Measurements from ENCODE around the gene SPAG16. TPM values are rescaled to one million over a fixed set of nuclear protein-coding genes. Genes with fewer than 3 reads are reported as not detected.

The SPAG16 gene
- polyA plus RNA-seq, 2 of the 4 experiments (the other 2 are of a cell fraction), result 19.1 to 27.6 TPM

DNA sequence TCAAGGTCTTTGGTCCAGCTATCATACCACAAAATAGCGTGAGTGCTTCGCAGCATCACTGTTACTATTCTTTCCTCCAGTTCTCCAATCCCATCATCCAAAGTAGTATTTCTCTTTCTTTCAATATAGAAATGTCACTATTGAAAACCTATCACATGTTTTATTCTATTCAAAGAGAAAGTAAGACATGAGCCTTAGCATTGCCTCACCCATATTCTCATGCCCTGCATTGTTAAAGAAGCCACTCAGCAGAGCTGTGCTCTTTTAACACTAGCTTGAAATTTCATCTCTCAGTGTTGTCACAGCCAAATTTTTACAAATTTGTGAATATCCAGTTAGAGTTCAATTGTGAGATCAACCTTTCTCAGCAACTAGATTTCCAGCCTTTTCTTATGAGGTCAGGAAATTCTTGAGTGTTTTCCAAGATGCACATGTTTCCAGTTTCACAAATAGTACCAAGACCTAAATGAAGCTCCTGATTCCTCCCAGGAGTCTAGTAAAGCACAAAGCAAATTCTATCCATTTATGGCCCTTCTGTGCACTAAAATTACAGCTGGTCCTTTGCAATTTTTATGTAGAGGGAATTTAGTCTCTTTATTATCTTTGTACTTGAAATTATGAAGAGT, 343.7 kb downstream of the SPAG16 start (continued):
- no peak for TF ChIP-seq EP300 (IDR thresholded peaks at IDR 0.05)
- TF ChIP-seq CHD4 (IDR thresholded peaks at IDR 0.05; ENCODE audit: borderline replicate concordance), result no peak

DNA sequence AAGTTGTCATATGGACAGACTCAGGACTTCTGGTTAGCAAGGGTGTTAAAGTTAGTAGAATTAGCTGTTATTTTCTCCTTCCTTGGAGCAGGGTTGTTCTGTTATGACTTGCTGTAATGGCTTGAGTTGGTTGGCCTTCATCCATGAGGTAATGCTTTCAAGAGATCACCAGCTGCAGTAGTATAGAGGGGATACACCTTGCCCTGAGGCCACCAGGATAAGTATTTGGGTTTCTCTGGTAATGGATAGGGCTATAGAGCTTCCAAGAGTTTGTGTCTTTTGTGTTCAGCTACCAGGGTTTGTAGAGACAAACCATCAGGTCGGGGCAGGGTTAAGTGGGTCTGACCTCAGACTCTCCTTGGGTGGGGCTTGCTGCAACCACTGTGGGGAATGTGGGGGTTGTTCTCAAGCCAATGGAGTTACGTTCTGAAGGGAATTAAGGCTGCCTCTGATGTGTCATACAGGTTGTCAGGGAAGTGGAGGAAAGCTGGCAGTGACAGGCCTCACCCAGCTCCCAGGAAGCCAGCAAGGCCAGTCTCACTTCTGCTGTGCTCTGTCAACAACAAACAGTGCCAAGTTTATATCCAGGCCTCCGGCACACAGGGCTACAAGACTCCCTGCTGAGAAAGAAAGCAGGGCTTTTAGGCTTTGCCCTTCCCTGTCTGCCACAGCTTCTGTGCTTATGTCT, 356.6 kb downstream of the SPAG16 start:
- H3K9me3 ChIP-seq, result no peaks in the 10 kb centered on the region
- no peak overlapping the region for H3K4me2 ChIP-seq
- TF ChIP-seq CHD2 (IDR thresholded peaks at IDR 0.05; ENCODE audit: low read length, partially characterized antibody) (no peak), MAFK (IDR thresholded peaks at IDR 0.05; ENCODE audit: partially characterized antibody) (no peak), CBX8 (IDR thresholded peaks at IDR 0.05) (no peak), MYC (IDR thresholded peaks at IDR 0.05; ENCODE audit: borderline replicate concordance, low read length) (no peak), SREBF2 (IDR thresholded peaks at IDR 0.05) (no peak)
- TF ChIP-seq, protein P1, sequence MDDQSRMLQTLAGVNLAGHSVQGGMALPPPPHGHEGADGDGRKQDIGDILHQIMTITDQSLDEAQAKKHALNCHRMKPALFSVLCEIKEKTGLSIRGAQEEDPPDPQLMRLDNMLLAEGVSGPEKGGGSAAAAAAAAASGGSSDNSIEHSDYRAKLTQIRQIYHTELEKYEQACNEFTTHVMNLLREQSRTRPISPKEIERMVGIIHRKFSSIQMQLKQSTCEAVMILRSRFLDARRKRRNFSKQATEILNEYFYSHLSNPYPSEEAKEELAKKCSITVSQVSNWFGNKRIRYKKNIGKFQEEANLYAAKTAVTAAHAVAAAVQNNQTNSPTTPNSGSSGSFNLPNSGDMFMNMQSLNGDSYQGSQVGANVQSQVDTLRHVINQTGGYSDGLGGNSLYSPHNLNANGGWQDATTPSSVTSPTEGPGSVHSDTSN (IDR thresholded peaks at IDR 0.05), result no peak
- TF ChIP-seq, protein P2, sequence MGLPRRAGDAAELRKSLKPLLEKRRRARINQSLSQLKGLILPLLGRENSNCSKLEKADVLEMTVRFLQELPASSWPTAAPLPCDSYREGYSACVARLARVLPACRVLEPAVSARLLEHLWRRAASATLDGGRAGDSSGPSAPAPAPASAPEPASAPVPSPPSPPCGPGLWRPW (IDR thresholded peaks at IDR 0.05), result no peak
- TF ChIP-seq, protein P3, sequence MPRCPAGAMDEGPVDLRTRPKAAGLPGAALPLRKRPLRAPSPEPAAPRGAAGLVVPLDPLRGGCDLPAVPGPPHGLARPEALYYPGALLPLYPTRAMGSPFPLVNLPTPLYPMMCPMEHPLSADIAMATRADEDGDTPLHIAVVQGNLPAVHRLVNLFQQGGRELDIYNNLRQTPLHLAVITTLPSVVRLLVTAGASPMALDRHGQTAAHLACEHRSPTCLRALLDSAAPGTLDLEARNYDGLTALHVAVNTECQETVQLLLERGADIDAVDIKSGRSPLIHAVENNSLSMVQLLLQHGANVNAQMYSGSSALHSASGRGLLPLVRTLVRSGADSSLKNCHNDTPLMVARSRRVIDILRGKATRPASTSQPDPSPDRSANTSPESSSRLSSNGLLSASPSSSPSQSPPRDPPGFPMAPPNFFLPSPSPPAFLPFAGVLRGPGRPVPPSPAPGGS (IDR thresholded peaks at IDR 0.05), result no peak
- TF ChIP-seq, protein P4, sequence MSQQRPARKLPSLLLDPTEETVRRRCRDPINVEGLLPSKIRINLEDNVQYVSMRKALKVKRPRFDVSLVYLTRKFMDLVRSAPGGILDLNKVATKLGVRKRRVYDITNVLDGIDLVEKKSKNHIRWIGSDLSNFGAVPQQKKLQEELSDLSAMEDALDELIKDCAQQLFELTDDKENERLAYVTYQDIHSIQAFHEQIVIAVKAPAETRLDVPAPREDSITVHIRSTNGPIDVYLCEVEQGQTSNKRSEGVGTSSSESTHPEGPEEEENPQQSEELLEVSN (IDR thresholded peaks at IDR 0.05; ENCODE audit: borderline replicate concordance, low read depth), result no peak
- no peak overlapping the region for H3K4me3 ChIP-seq
- DNase-seq (ENCODE audit: low read depth in 1 of 2, low spot score in 1 of 2), result no peak
- WGBS (ENCODE audit: missing lambda C conversion rate), result 0% methylated on average over 3 of the region's 3 CpGs
- POLR2A ChIA-PET, result no interaction called here
- H3K4me1 ChIP-seq, result no peaks in the 10 kb centered on the region
- ATAC-seq, result no peak
- no peak overlapping the region for H3K27ac ChIP-seq
- CTCF ChIA-PET, result no interaction called here
- no peak for FAIRE-seq

DNA sequence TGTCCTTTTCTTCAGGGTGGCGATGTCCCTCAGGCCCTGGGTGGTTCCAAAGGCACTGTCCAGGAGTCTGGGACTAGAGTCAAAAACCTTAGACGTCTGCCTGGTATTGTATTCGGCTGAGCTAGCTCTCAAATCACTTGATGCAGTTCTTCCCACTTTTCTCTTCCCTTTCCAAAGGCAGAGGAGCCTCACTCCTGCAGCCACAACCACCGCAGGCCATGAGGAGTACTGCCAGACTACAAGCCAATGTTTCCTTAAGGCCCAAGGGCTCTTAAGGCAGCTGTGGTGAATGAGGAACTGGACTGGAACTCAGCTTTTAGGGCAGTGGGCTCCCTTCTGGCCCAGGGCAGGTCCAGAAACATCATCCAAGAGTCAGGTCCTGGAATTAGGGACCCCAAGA, 360.7 kb downstream of the SPAG16 start:
- FAIRE-seq, result no peak
- Histone ChIP-seq H3K4me3 (no peak overlapping the region), H3K9me3 (no peaks in the 10 kb centered on the region), H3K27ac (no peak overlapping the region), H3K4me1 (no peaks in the 10 kb centered on the region), H3K4me2 (no peak overlapping the region)
- no peak for ATAC-seq
- 30% methylated on average over 4 of the region's 4 CpGs for WGBS (ENCODE audit: missing lambda C conversion rate)
- ChIA-PET CTCF (no interaction called here), POLR2A (no interaction called here)
- no peak for DNase-seq (ENCODE audit: low read depth in 1 of 2, low spot score in 1 of 2)
- TF ChIP-seq NFE2L2 (conservative IDR thresholded peaks at IDR 0.05; ENCODE audit: low read length) (no peak), HOXB5 (CRISPR knock-in tag; IDR thresholded peaks at IDR 0.05) (no peak), ZFP36 (IDR thresholded peaks at IDR 0.05; ENCODE audit: borderline replicate concordance, partially characterized antibody) (no peak), EHMT2 (IDR thresholded peaks at IDR 0.05; ENCODE audit: low read depth) (no peak), HEYL (CRISPR knock-in tag; IDR thresholded peaks at IDR 0.05) (no peak), POLR2AphosphoS2 (conservative IDR thresholded peaks at IDR 0.05; ENCODE audit: low read length) (no peak), CEBPB (IDR thresholded peaks at IDR 0.05) (no peak), SMC3 (IDR thresholded peaks at IDR 0.05) (no peak), JUNB (IDR thresholded peaks at IDR 0.05) (no peak), RAD21 (conservative IDR thresholded peaks at IDR 0.05 in 1 of 2, IDR thresholded peaks at IDR 0.05 in 1 of 2) (no peak), ZNF302 (CRISPR knock-in tag; IDR thresholded peaks at IDR 0.05) (no peak), KDM1A (IDR thresholded peaks at IDR 0.05; ENCODE audit: low read depth) (no peak), CHD4 (IDR thresholded peaks at IDR 0.05; ENCODE audit: borderline replicate concordance) (no peak)
- TF ChIP-seq, protein P5, sequence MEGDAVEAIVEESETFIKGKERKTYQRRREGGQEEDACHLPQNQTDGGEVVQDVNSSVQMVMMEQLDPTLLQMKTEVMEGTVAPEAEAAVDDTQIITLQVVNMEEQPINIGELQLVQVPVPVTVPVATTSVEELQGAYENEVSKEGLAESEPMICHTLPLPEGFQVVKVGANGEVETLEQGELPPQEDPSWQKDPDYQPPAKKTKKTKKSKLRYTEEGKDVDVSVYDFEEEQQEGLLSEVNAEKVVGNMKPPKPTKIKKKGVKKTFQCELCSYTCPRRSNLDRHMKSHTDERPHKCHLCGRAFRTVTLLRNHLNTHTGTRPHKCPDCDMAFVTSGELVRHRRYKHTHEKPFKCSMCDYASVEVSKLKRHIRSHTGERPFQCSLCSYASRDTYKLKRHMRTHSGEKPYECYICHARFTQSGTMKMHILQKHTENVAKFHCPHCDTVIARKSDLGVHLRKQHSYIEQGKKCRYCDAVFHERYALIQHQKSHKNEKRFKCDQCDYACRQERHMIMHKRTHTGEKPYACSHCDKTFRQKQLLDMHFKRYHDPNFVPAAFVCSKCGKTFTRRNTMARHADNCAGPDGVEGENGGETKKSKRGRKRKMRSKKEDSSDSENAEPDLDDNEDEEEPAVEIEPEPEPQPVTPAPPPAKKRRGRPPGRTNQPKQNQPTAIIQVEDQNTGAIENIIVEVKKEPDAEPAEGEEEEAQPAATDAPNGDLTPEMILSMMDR (IDR thresholded peaks at IDR 0.05), result no peak
- TF ChIP-seq, protein P6, sequence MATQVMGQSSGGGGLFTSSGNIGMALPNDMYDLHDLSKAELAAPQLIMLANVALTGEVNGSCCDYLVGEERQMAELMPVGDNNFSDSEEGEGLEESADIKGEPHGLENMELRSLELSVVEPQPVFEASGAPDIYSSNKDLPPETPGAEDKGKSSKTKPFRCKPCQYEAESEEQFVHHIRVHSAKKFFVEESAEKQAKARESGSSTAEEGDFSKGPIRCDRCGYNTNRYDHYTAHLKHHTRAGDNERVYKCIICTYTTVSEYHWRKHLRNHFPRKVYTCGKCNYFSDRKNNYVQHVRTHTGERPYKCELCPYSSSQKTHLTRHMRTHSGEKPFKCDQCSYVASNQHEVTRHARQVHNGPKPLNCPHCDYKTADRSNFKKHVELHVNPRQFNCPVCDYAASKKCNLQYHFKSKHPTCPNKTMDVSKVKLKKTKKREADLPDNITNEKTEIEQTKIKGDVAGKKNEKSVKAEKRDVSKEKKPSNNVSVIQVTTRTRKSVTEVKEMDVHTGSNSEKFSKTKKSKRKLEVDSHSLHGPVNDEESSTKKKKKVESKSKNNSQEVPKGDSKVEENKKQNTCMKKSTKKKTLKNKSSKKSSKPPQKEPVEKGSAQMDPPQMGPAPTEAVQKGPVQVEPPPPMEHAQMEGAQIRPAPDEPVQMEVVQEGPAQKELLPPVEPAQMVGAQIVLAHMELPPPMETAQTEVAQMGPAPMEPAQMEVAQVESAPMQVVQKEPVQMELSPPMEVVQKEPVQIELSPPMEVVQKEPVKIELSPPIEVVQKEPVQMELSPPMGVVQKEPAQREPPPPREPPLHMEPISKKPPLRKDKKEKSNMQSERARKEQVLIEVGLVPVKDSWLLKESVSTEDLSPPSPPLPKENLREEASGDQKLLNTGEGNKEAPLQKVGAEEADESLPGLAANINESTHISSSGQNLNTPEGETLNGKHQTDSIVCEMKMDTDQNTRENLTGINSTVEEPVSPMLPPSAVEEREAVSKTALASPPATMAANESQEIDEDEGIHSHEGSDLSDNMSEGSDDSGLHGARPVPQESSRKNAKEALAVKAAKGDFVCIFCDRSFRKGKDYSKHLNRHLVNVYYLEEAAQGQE (IDR thresholded peaks at IDR 0.05), result no peak
- TF ChIP-seq, protein P7, sequence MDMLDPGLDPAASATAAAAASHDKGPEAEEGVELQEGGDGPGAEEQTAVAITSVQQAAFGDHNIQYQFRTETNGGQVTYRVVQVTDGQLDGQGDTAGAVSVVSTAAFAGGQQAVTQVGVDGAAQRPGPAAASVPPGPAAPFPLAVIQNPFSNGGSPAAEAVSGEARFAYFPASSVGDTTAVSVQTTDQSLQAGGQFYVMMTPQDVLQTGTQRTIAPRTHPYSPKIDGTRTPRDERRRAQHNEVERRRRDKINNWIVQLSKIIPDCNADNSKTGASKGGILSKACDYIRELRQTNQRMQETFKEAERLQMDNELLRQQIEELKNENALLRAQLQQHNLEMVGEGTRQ (IDR thresholded peaks at IDR 0.05), result no peak

Measured in A549 (cell line).